H1 (cell line): ENCODE data around the gene MED13. TPM values are rescaled to one million over a fixed set of nuclear protein-coding genes. Genes with fewer than 3 reads are reported as not detected.

Source experiments
- CTCF ChIA-PET: fragments of 300-600 bp; sonication (Branson Sonifier 250); formaldehyde crosslinking; loops from one replicate; lab custom pipeline; 2021; ENCODE audit not compliant: partially characterized antibody; lab: Charles Lee
- POLR2A ChIA-PET: fragments of 300-600 bp; sonication (Branson Sonifier 250); formaldehyde crosslinking; loops from one replicate; lab custom pipeline; 2021; ENCODE audit warnings: inconsistent platforms; ENCODE audit not compliant: partially characterized antibody; lab: Charles Lee
- DNase-seq, 2 experiments: peaks; one replicate each; pipeline versions ENCODE4 v3.0.0 to v3.0.0-alpha.2; 2010 to 2022; ENCODE audit warnings: low spot score in 2 of 2, low read depth in 1 of 2, mixed read lengths in 1 of 2
- FAIRE-seq: peaks from 2 replicates; lab custom pipeline; 2011; peaks lifted over from hg19 to GRCh38; lab: Jason Lieb, UNC
- H2AFZ ChIP-seq: 2 replicates; pipeline ENCODE4 v1.8.1; 2012; ENCODE audit warnings: low read length, inconsistent platforms
- H2AK5ac ChIP-seq: 2 replicates; pipeline ENCODE4 v1.6.1; 2013; ENCODE audit warnings: low read depth, low read length
- H2BK120ac ChIP-seq: replicated peaks from 2 replicates; pipeline ENCODE3; 2013; ENCODE audit warnings: low read depth, low read length, inconsistent platforms
- H2BK12ac ChIP-seq: 2 replicates; pipeline ENCODE4 v1.6.1; 2013; ENCODE audit warnings: low read depth, low read length
- H2BK15ac ChIP-seq: 2 replicates; pipeline ENCODE4 v1.6.1; 2013; ENCODE audit warnings: low read length
- H2BK20ac ChIP-seq: 2 replicates; pipeline ENCODE4 v1.6.1; 2013; ENCODE audit warnings: low read length
- H2BK5ac ChIP-seq: 2 replicates; pipeline ENCODE4 v1.6.1; 2013; ENCODE audit warnings: low read depth, low read length
- H3K14ac ChIP-seq: 2 replicates; pipeline ENCODE4 v1.6.1; 2013; ENCODE audit warnings: inconsistent platforms; ENCODE audit not compliant: insufficient read length
- H3K18ac ChIP-seq: 2 replicates; pipeline ENCODE4 v1.6.1; 2013; ENCODE audit warnings: low read length; ENCODE audit errors: extremely low read depth
- H3K23ac ChIP-seq: 2 replicates; pipeline ENCODE4 v1.6.1; 2013; ENCODE audit warnings: inconsistent platforms; ENCODE audit not compliant: insufficient read length
- H3K23me2 ChIP-seq: 2 replicates; pipeline ENCODE4 v1.6.1; 2013; ENCODE audit warnings: low read depth, low read length
- H3K27ac ChIP-seq: 2 replicates; pipeline ENCODE4 v1.6.1; 2011; ENCODE audit warnings: low read depth, low read length, inconsistent platforms
- H3K27me3 ChIP-seq, 4 experiments: replicated peaks in 1 of 4; 1 replicate in 1 of 4; 2 replicates in 3 of 4; pipeline versions ENCODE4 v1.6.1 to v1.8.1; 2011 to 2013; ENCODE audit warnings: low read length in 3 of 4, mild to moderate bottlenecking in 3 of 4, inconsistent platforms in 2 of 4, mixed read lengths in 2 of 4, moderate library complexity in 1 of 4; ENCODE audit not compliant: control insufficient read depth in 3 of 4, insufficient read depth in 3 of 4; ENCODE audit errors: extremely low read depth in 1 of 4
- H3K36me3 ChIP-seq, 4 experiments: 2 replicates each; pipeline versions ENCODE4 v1.6.1 to v1.8.1; 2011 to 2013; ENCODE audit warnings: mild to moderate bottlenecking in 4 of 4, low read length in 3 of 4, moderate library complexity in 2 of 4, control low read depth in 1 of 4, inconsistent platforms in 1 of 4; ENCODE audit not compliant: insufficient read depth in 4 of 4, control insufficient read depth in 2 of 4
- H3K4ac ChIP-seq: replicated peaks from 2 replicates; pipeline ENCODE3; 2013; ENCODE audit warnings: low read length, low read depth, mixed read lengths, inconsistent platforms; ENCODE audit not compliant: insufficient read length
- H3K4me1 ChIP-seq, 4 experiments: replicated peaks in 1 of 4; 1 replicate in 1 of 4; 2 replicates in 3 of 4; pipeline versions ENCODE4 v1.6.1 to v1.8.1; 2011 to 2013; ENCODE audit warnings: low read length in 3 of 4, inconsistent platforms in 2 of 4, mixed read lengths in 1 of 4; ENCODE audit not compliant: insufficient read depth in 4 of 4, control insufficient read depth in 3 of 4
- H3K4me2 ChIP-seq, 2 experiments: 2 replicates each; pipeline versions ENCODE4 v1.6.1 to v1.8.1; 2011 to 2013; ENCODE audit warnings: low read depth in 2 of 2, low read length in 2 of 2, control low read depth in 1 of 2, inconsistent platforms in 1 of 2, mild to moderate bottlenecking in 1 of 2; ENCODE audit not compliant: insufficient read depth in 1 of 2
- H3K4me3 ChIP-seq, 4 experiments: fragments of 200-600, 300-600 bp in 1 of 4; sonication (generic), shearing (Covaris generic), sonication (Bioruptor Twin) in 1 of 4; 2 replicates each; pipeline versions ENCODE4 v1.5.1 to v1.8.1; 2011 to 2016; ENCODE audit warnings: low read length in 4 of 4, low read depth in 3 of 4, control low read depth in 2 of 4, inconsistent platforms in 2 of 4, mild to moderate bottlenecking in 2 of 4, mixed read lengths in 1 of 4, moderate library complexity in 1 of 4; ENCODE audit not compliant: insufficient read depth in 2 of 4; ENCODE audit errors: extremely low read depth in 1 of 4
- H3K56ac ChIP-seq: replicated peaks from 2 replicates; pipeline ENCODE3; 2013; ENCODE audit warnings: low read depth, mild to moderate bottlenecking, mixed read lengths, low read length, inconsistent platforms; ENCODE audit not compliant: insufficient read length
- H3K79me1 ChIP-seq: 2 replicates; pipeline ENCODE4 v1.6.1; 2013; ENCODE audit warnings: low read depth, low read length, control low read depth
- H3K79me2 ChIP-seq, 2 experiments: 2 replicates each; pipeline versions ENCODE4 v1.6.1 to v1.8.1; 2012 to 2013; ENCODE audit warnings: low read length in 2 of 2, mild to moderate bottlenecking in 2 of 2, inconsistent platforms in 1 of 2; ENCODE audit not compliant: insufficient read depth in 2 of 2, control insufficient read depth in 1 of 2
- H3K9ac ChIP-seq, 4 experiments: replicated peaks in 1 of 4; 1 replicate in 1 of 4; 2 replicates in 3 of 4; pipeline versions ENCODE4 v1.6.1 to v1.8.1; 2011 to 2013; ENCODE audit warnings: low read depth in 3 of 4, low read length in 3 of 4, control low read depth in 2 of 4, mild to moderate bottlenecking in 2 of 4, moderate library complexity in 2 of 4, inconsistent platforms in 1 of 4; ENCODE audit errors: extremely low read depth in 1 of 4
- H3K9me3 ChIP-seq, 2 experiments: 2 replicates each; pipeline versions ENCODE4 v1.6.1 to v1.8.1; 2012 to 2013; ENCODE audit warnings: mild to moderate bottlenecking in 2 of 2, moderate library complexity in 2 of 2, control low read depth in 1 of 2, inconsistent platforms in 1 of 2, low read depth in 1 of 2, low read length in 1 of 2, mixed read lengths in 1 of 2; ENCODE audit not compliant: insufficient read depth in 2 of 2
- H4K20me1 ChIP-seq, 2 experiments: replicated peaks in 1 of 2; 2 replicates each; pipeline versions ENCODE3 to v1.8.1; 2011 to 2013; ENCODE audit warnings: inconsistent platforms in 2 of 2, low read length in 2 of 2, mild to moderate bottlenecking in 1 of 2; ENCODE audit not compliant: insufficient read depth in 2 of 2, control insufficient read depth in 1 of 2
- H4K5ac ChIP-seq: 2 replicates; pipeline ENCODE4 v1.6.1; 2013; ENCODE audit warnings: low read length, low read depth, mixed read lengths, inconsistent platforms; ENCODE audit not compliant: insufficient read length
- H4K8ac ChIP-seq: 2 replicates; pipeline ENCODE4 v1.8.0; 2013; ENCODE audit warnings: mild to moderate bottlenecking, moderate library complexity, low read length, inconsistent platforms; ENCODE audit not compliant: insufficient read depth; ENCODE audit errors: extremely low read depth
- H4K91ac ChIP-seq: replicated peaks from 2 replicates; pipeline ENCODE3; 2013; ENCODE audit warnings: low read length, mixed read lengths, inconsistent platforms; ENCODE audit not compliant: insufficient read length
- EP300 ChIP-seq, 2 experiments: IDR thresholded peaks; 1 replicate in 1 of 2; 2 replicates in 1 of 2; pipeline ENCODE4 v1.6.1; 2011 to 2012; ENCODE audit warnings: low read depth in 2 of 2, low read length in 2 of 2, mild to moderate bottlenecking in 2 of 2, borderline replicate concordance in 1 of 2, inconsistent platforms in 1 of 2, moderate library complexity in 1 of 2
- FOSL1 ChIP-seq: IDR thresholded peaks from 2 replicates; pipeline ENCODE4 v1.6.1; 2011; ENCODE audit warnings: mild to moderate bottlenecking, low read depth, low read length, moderate library complexity; ENCODE audit not compliant: insufficient read depth
- JUND ChIP-seq: IDR thresholded peaks from 2 replicates; pipeline ENCODE4 v1.6.1; 2011; ENCODE audit warnings: mild to moderate bottlenecking, improper control_type of control experiment, low read length
- POU5F1 ChIP-seq: IDR thresholded peaks from 2 replicates; pipeline ENCODE4 v1.6.1; 2011; ENCODE audit warnings: low read depth, mild to moderate bottlenecking, low read length, moderate library complexity
- RNF2 ChIP-seq: fragments of 200-900, 300-1000 bp; sonication (generic); IDR thresholded peaks from 2 replicates; pipeline ENCODE4 v1.7.1; 2016; ENCODE audit warnings: borderline replicate concordance, low read depth, mild to moderate bottlenecking, antibody characterized with exemption, low read length; ENCODE audit not compliant: poor library complexity, severe bottlenecking; ENCODE audit errors: missing control alignments
- SIN3A ChIP-seq, 2 experiments: IDR thresholded peaks in 1 of 2; conservative IDR thresholded peaks in 1 of 2; 2 replicates each; pipeline ENCODE4 v1.6.1; 2011 to 2012; ENCODE audit warnings: low read length in 2 of 2, improper control_type of control experiment in 1 of 2, low read depth in 1 of 2, mild to moderate bottlenecking in 1 of 2
- SIRT6 ChIP-seq: IDR thresholded peaks from one replicate; pipeline ENCODE4 v1.7.1; 2012; ENCODE audit warnings: low read length, inconsistent platforms
- SIX5 ChIP-seq: IDR thresholded peaks from 2 replicates; pipeline ENCODE4 v1.6.1; 2011; ENCODE audit warnings: mild to moderate bottlenecking, low read depth, low read length
- TAF1 ChIP-seq: IDR thresholded peaks from 2 replicates; pipeline ENCODE4 v1.6.1; 2011; ENCODE audit warnings: mild to moderate bottlenecking, low read depth, low read length
- WGBS, 2 experiments: shearing (Covaris generic) in 1 of 2; methylation state at CpG; one replicate each; pipeline versions ENCODE4 v1.1.6 to v1.1.7; 2013 to 2015; ENCODE audit warnings: low lambda C conversion rate in 2 of 2, mixed read lengths in 2 of 2, inconsistent platforms in 1 of 2, low coverage in 1 of 2, missing lambda C conversion rate in 1 of 2; ENCODE audit not compliant: insufficient replicate concordance in 2 of 2, insufficient coverage in 1 of 2, insufficient read length in 1 of 2; ENCODE audit errors: extremely low coverage in 1 of 2, missing lambda C conversion rate in 1 of 2; 5-methylcytosine and 5-hydroxymethylcytosine counted together
- polyA plus RNA-seq, 7 experiments: library from polyadenylated mRNA; depleted of rRNA in 3 of 7; stranded (reverse) in 5 of 7; unstranded in 2 of 7; fragments of >200 nt in 5 of 7; fragments of 200-250 nt in 2 of 7; gene quantifications; 1 replicate in 5 of 7; 2 replicates in 1 of 7; 4 replicates in 1 of 7; pipeline versions ENCODE4 v1.2.1 to v1.2.3, GENCODE V29; 2011 to 2013; ENCODE audit warnings: missing spikeins in 2 of 7, mixed read lengths in 2 of 7
- total RNA-seq: library from RNA; stranded (reverse); fragmentation: NEBNext Ultra II Directional; extraction: Animal tissue kit (Norgen Biotek cat#: 25700); gene quantifications from 2 replicates; pipeline ENCODE4 v1.2.1, GENCODE V29; 2021
- TF ChIP-seq, protein P1 (sequence below): IDR thresholded peaks from 2 replicates; pipeline ENCODE4 v1.6.1; 2012; ENCODE audit warnings: low read length, inconsistent platforms

MED13 gene
- total and polyA plus RNA-seq, 2 of the 8 experiments (the other 6 are each of a cell fraction or from before 2014, with no cell fraction given): 11.3 to 44.8 TPM

DNA sequence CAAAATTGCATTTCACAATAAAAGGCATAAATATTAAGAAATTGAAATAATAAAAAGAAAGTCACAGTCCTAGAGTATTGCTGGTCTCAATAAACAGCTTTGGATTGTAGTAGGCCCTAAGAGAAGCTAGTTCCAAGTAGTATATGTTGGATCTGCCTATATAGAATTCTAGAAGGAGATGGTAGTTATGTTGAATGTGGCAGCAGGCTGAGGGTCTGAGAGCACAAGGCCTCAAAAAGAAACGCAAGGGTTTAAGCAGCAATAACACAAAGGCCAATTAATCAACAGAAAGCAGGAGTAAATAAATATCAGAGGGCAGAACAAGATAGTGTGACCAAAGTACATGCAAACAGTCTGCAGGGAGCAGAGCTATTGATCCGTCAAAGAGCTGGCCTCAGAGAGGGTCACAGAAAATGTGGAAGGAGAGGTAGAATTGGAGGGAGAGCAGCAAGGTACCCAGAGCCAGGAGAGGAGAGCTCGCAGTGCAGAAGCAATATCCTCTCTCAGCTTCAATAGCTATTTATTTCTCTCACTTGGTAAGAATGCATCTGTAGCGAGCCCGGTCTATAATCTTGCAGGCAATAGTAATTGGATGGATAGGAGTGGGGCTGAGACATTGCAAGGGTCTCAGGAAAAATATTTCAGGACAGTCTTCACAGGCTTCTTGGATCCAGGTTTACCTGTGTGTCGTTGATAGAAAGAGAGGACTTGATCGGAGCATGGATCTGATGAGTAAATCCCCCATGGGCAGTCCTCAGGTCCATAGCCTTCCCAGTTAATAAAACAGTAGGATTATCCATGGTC, 25.1 kb upstream of the MED13 start:
- H4K91ac ChIP-seq: no peak overlapping the region
- ChIA-PET POLR2A (interaction anchor here (1.4 kb wide), 1 partner anchor 37 kb away, joined by 3 read pairs; no protein-coding TSS in a partner anchor), CTCF (interaction anchor here (0.6 to 2.2 kb wide), 3 partner anchors 19 to 31 kb away, joined by 3 to 11 read pairs (median 3); no protein-coding TSS in a partner anchor)
- no peak overlapping the region for H3K23ac ChIP-seq
- no peak overlapping the region for H3K14ac ChIP-seq
- H3K27ac ChIP-seq: no peak overlapping the region
- no peaks in the 10 kb centered on the region for H3K79me1 ChIP-seq
- H4K20me1 ChIP-seq: no peaks in the 10 kb centered on the region
- 86% methylated on average over 7 of the region's 7 CpGs; no CpG with 5 or more reads in 1 of the 2 experiments for WGBS, 2 experiments
- no peaks in the 10 kb centered on the region for H3K79me2 ChIP-seq
- H3K4me1 ChIP-seq: no peaks in the 10 kb centered on the region
- DNase-seq (no peak), FAIRE-seq (no peak)
- H2BK5ac ChIP-seq: no peak overlapping the region
- no peak overlapping the region for H2BK120ac ChIP-seq
- H2BK15ac ChIP-seq: no peak overlapping the region
- H4K5ac ChIP-seq: no peak overlapping the region
- no peaks in the 10 kb centered on the region for H3K27me3 ChIP-seq
- H2BK20ac ChIP-seq: no peak overlapping the region
- no peak overlapping the region for H3K4me3 ChIP-seq
- H3K4ac ChIP-seq: no peak overlapping the region
- H3K4me2 ChIP-seq: no peak overlapping the region
- no peak overlapping the region for H4K8ac ChIP-seq
- no peak overlapping the region for H2AK5ac ChIP-seq
- no peak overlapping the region for H3K56ac ChIP-seq
- no peaks in the 10 kb centered on the region for H3K36me3 ChIP-seq
- no peak overlapping the region for H2BK12ac ChIP-seq
- no peak overlapping the region for H3K18ac ChIP-seq
- H3K9me3 ChIP-seq: no peaks in the 10 kb centered on the region
- H2AFZ ChIP-seq: no peak overlapping the region
- H3K23me2 ChIP-seq: no peaks in the 10 kb centered on the region
- H3K9ac ChIP-seq: no peak overlapping the region
- TF ChIP-seq RNF2 (no peak), SIRT6 (no peak), EP300 (IDR thresholded peaks at IDR 0.05; ENCODE audit: borderline replicate concordance in 1 of 2, low read depth in 2 of 2, low read length in 2 of 2) (no peak), SIN3A (conservative IDR thresholded peaks at IDR 0.05 in 1 of 2, IDR thresholded peaks at IDR 0.05 in 1 of 2; ENCODE audit: low read depth in 1 of 2, low read length in 2 of 2) (no peak), JUND (no peak), TAF1 (no peak), SIX5 (no peak), POU5F1 (no peak), FOSL1 (no peak)
- TF ChIP-seq, protein P1, sequence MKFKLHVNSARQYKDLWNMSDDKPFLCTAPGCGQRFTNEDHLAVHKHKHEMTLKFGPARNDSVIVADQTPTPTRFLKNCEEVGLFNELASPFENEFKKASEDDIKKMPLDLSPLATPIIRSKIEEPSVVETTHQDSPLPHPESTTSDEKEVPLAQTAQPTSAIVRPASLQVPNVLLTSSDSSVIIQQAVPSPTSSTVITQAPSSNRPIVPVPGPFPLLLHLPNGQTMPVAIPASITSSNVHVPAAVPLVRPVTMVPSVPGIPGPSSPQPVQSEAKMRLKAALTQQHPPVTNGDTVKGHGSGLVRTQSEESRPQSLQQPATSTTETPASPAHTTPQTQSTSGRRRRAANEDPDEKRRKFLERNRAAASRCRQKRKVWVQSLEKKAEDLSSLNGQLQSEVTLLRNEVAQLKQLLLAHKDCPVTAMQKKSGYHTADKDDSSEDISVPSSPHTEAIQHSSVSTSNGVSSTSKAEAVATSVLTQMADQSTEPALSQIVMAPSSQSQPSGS: no peak
